ENCODE data around the gene ARHGAP42. TPM values are rescaled to one million over a fixed set of nuclear protein-coding genes. Genes with fewer than 3 reads are reported as not detected.

The ARHGAP42 gene
- total RNA-seq, 2 experiments from 2014 or later, result not detected

DNA sequence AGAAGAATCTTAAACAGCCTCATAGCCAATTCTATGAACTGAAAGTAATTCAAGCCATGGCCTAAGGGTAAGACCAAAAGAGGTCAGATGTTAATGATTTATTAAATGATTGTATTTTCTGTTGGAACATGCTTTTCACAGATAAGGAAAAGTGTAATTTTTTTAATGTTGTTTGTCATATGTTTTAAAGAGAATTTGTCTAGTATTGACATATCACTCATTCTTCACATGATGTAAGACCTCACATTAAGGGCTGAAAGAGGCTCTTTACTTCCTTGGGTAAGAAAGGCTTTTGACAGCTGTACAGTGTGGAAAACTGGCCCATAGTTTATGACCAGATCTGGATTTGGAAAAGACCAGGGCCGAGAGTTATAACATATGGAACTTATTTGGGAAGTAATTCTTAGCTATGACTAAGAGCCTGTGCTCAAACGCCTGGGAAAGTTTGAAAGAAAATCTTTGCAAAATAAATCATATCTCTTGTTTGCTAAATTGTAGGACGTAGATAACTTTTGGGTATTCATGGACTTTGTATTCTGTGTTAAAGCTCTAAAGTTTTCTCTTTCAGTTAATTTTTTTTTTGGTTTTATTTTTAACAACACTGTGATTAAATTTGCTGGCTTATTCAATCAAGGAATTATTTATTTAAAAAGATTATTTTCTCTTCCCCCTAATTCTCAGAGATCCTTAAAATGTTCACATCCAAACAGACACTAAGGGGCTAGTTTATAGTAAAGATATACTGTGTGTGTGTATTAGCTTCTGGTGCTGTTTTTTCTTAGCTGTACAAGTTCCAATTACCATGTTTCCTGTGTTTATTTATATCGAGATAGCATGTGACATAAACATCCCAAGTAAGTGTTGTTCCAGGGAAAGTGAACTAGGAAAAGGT lies 162.2 kb downstream of the ARHGAP42 start:
- Mint-ChIP-seq H3K27ac (no peak overlapping the region), H3K4me1 (ENCODE audit: low read depth) (no peaks in the 10 kb centered on the region), H3K36me3 (no peaks in the 10 kb centered on the region), H3K4me3 (no peak overlapping the region), H3K9me3 (no peaks in the 10 kb centered on the region), H3K27me3 (no peaks in the 10 kb centered on the region)
- POLR2A ChIA-PET, result no interaction called here
- intact Hi-C loops (cut with micrococcal nuclease), result no loop called here
- no peak for DNase-seq
- CTCF ChIA-PET, result no interaction called here

DNA sequence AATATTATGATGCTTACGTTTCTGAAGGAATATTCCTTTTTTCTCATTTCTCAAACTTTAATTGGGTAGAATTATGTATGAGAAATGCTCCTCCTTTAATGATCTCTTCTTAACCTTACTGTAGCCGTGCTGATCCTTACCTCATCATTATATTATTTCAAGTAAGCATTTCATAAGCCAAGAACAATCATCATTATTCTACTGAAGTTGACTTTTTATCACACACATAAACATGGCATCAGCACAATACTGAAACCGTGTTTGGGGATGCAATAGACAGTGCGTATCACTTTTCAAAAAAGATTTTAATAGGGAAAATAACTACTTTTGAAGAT lies 162.8 kb downstream of the ARHGAP42 start:
- Mint-ChIP-seq H3K4me1 (ENCODE audit: low read depth) (no peaks in the 10 kb centered on the region), H3K27me3 (no peaks in the 10 kb centered on the region), H3K9me3 (no peaks in the 10 kb centered on the region), H3K27ac (no peak overlapping the region), H3K4me3 (no peak overlapping the region), H3K36me3 (no peaks in the 10 kb centered on the region)
- intact Hi-C loops (cut with micrococcal nuclease), result no loop called here
- ChIA-PET CTCF (no interaction called here), POLR2A (no interaction called here)
- no peak for DNase-seq

DNA sequence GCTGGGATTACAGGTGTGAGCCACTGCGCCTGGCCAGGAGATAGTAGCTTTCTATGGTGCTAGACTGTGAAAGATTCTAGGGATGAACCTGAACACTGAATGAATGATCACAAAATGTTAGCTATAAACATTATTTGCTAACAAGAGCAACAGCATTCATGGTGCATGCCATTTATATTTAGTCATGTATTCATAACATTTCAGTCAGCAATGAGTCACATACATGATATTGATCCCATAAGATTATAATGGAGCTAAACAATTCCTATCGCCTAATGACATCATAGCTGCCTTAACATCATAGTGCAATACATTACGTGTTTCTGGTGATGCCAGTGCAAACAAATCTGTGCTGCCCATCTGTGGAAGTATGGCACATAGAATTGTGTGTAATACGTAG lies 164.1 kb downstream of the ARHGAP42 start:
- H3K36me3 Mint-ChIP-seq, result no peaks in the 10 kb centered on the region

DNA sequence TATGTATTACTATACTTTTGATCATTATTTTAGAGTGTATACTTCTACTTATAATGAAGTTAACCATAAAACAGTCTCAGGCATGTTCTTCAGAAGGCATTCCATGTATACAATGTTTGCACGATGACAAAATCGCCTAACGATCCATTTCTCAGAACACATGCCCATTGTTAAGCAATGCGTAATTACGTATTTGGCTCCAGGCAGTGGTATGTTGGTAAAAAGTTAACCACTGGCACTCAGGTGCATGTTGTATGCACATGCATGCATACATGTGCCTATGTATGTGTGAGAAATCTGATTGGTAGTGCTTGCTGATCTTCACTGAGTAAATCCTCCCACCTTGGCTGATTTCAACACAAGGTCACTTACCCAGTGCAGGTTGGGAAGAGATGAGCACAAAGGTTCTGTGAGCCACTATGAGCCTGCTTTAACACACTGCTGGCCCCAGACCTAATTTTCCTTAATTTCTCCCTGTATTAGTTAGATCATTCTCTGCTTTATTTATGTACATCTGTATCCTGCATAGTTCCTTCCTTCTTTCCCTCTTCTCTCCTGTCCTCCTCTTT lies 164.6 kb downstream of the ARHGAP42 start:
- H3K27me3 Mint-ChIP-seq, result no peaks in the 10 kb centered on the region
- no peak for DNase-seq
- H3K27ac Mint-ChIP-seq, result no peak overlapping the region
- POLR2A ChIA-PET, result no interaction called here
- H3K4me3 Mint-ChIP-seq, result no peak overlapping the region
- CTCF ChIA-PET, result no interaction called here
- H3K36me3 Mint-ChIP-seq, result no peaks in the 10 kb centered on the region
- no peaks in the 10 kb centered on the region for H3K9me3 Mint-ChIP-seq
- intact Hi-C loops (cut with micrococcal nuclease), result no loop called here
- H3K4me1 Mint-ChIP-seq (ENCODE audit: low read depth), result no peaks in the 10 kb centered on the region

More for the DNA sequence above, 164.1 kb downstream of the ARHGAP42 start:
- Mint-ChIP-seq H3K27me3 (no peaks in the 10 kb centered on the region), H3K9me3 (no peaks in the 10 kb centered on the region), H3K27ac (no peak overlapping the region), H3K4me1 (ENCODE audit: low read depth) (no peaks in the 10 kb centered on the region), H3K4me3 (no peak overlapping the region)
- intact Hi-C loops (cut with micrococcal nuclease), result no loop called here
- POLR2A ChIA-PET, result no interaction called here
- CTCF ChIA-PET, result no interaction called here
- DNase-seq, result no peak

DNA sequence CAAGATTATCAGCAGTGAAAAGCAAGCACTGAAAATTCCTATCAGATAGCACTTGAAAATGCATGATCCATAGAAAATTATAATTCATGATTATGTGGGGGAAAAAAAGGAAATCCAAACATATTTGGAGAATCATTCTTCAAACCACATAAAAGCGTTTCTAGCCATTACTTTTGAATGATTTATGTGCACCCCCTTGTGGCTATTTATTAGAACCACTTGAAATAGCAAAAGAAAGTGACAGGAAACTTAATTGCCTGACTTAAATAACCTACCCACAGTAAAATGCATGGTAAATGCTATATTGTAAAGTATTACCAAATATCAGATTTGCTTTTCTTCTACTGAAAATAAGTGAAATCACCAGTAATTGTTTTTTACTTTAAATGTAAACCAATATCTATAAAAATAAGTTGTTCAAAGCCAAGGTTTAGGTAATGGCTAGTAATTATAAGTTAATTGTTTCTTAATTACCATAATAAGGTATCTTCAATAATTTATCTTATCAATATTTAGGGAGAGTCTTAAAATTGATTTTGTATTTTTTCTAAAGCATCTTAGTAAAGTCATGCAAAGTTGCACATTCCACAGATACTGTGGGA lies 168.5 kb downstream of the ARHGAP42 start:
- DNase-seq, result no peak
- no peaks in the 10 kb centered on the region for H3K27me3 Mint-ChIP-seq
- H3K4me1 Mint-ChIP-seq (ENCODE audit: low read depth), result no peaks in the 10 kb centered on the region
- ChIA-PET POLR2A (no interaction called here), CTCF (no interaction called here)
- intact Hi-C loops (cut with micrococcal nuclease), result no loop called here
- H3K4me3 Mint-ChIP-seq, result no peak overlapping the region
- no peak overlapping the region for H3K27ac Mint-ChIP-seq
- no peaks in the 10 kb centered on the region for H3K36me3 Mint-ChIP-seq
- H3K9me3 Mint-ChIP-seq, result no peaks in the 10 kb centered on the region

DNA sequence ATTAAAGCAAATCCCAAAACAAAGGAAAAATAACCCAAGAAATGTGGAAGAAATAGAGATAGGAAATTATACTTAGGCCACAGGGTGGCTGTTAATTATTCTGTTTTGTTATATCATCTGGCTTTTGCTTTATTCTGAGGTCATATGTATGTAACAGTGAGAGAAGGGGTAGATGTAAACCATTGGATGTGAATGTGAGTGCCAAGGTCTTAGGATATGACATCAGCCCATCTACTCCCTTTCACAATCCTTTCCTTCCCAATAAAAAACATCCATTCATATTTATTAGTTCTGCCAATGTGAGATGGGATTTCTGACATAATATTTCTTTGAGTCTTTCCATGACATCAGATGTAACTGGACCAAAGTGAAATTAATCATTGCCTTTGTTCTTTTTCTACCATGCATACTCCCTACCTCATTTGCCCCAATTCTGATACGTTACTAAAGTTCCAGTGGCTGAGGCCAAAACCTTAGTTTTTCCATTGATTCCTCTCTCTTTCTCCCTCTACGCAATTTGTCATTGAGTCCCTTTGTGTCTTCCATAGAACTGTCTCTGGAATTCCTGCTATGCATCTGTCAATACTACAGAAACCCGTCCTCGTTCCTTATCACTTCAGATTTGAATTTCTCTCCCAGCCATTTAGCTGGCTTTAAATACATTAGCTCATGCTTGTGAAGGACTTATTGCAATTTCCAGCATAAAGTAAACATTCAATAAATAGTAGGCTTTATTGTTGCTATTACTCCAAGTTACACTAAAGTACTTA lies 170.3 kb downstream of the ARHGAP42 start:
- H3K9me3 Mint-ChIP-seq, result no peaks in the 10 kb centered on the region
- no peak for DNase-seq
- no peak overlapping the region for H3K27ac Mint-ChIP-seq
- ChIA-PET CTCF (no interaction called here), POLR2A (interaction anchor here (0.6 kb wide), 1 partner anchor 20 kb away, joined by 3 read pairs; no protein-coding TSS in a partner anchor)
- no peaks in the 10 kb centered on the region for H3K4me1 Mint-ChIP-seq (ENCODE audit: low read depth)
- intact Hi-C loops (cut with micrococcal nuclease), result no loop called here
- no peaks in the 10 kb centered on the region for H3K36me3 Mint-ChIP-seq
- no peak overlapping the region for H3K4me3 Mint-ChIP-seq
- no peaks in the 10 kb centered on the region for H3K27me3 Mint-ChIP-seq

DNA sequence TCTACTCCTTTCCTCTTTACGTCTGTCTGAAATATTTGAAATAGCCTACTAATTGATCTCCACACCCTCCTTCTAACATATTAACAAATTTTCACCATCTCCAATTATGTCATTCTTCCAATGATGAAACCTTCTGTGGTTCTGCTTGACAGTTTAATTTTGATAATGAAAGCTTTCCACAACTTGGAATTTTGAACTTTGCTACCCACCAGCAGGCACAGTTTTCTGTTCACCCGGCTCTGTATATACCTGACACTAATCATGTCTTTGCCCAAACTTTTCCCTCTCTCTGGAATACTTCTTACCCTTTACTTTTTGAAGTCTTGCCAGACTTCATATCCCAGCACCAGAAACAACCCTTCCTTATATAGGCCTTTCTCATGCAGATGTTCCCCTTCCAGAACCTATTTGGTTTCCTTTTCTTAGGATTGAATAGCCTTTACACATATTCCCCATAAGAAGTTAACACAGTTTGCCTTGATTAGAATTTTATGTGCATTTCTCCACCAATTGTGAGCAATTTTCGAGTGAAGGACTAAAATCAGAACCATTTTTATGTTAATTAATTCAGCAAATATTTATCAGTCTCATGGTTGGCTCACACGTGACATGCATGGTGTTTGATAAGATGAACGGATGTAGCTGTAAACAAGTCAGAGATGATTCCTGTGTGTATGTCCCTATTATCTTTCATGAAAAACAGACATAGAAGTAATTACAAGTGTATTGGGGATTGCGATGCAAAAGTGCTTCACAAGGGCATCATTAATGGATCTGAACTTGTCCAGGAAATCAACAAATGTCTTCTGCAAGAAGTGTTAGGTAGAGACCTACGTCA lies 173.4 kb downstream of the ARHGAP42 start:
- Mint-ChIP-seq H3K27me3 (no peaks in the 10 kb centered on the region), H3K4me3 (no peak overlapping the region), H3K4me1 (ENCODE audit: low read depth) (no peaks in the 10 kb centered on the region), H3K36me3 (no peaks in the 10 kb centered on the region), H3K27ac (no peak overlapping the region), H3K9me3 (no peaks in the 10 kb centered on the region)
- intact Hi-C loops (cut with micrococcal nuclease), result no loop called here
- POLR2A ChIA-PET, result no interaction called here
- no peak for DNase-seq
- CTCF ChIA-PET, result interaction anchor here (0.6 kb wide), 1 partner anchor 1042 kb away, joined by 3 read pairs; no protein-coding TSS in a partner anchor

DNA sequence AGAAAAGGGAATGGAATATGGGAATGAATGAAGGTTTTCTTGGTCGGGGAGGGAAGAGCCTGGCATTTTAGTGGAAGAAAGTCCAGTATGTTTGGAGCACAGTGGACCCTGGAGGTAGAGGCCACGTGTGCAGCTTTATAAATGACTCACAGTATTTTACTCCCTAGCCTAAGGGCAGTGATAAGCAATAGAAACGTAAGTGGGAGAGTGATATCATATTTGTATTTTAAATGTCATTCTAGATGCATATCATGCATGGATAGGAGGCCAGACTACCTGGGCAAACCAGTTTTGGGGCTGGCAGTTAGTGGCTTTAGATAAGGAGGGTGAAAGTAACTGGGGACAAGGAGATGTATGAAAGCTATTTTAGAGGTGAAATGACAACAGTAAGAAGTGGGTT lies 174.1 kb downstream of the ARHGAP42 start:
- peaks cover 3% of the 10 kb centered on the region for H3K9me3 Mint-ChIP-seq
- no peak overlapping the region for H3K27ac Mint-ChIP-seq
- DNase-seq, result no peak
- H3K4me1 Mint-ChIP-seq (ENCODE audit: low read depth), result no peaks in the 10 kb centered on the region
- H3K27me3 Mint-ChIP-seq, result no peaks in the 10 kb centered on the region
- intact Hi-C loops (cut with micrococcal nuclease), result no loop called here
- H3K4me3 Mint-ChIP-seq, result no peak overlapping the region
- POLR2A ChIA-PET, result no interaction called here
- H3K36me3 Mint-ChIP-seq, result no peaks in the 10 kb centered on the region
- CTCF ChIA-PET, result no interaction called here

DNA sequence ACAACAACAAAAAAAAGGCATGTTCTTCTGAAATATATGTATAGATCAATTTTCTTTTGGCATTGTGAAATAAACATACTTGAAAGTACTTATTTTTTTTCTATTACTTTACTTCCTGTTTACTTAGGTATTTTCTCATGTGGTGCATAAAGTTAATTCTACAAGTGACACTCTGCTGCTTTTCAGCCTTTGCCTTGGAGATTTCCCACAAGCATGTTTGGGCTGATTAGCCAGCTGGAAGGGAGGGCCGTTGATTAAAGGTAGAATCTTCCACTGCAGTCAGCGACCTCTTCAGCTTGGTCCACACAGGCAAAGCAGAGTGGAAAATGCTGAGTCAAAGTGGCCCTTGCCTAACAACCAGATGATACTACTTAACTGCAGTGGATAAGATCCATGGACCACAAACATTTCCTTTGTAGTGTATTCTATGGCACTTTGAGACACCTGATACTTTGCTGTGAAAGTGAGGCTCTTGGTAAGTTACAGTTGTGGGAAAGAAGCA lies 176.0 kb downstream of the ARHGAP42 start:
- CTCF ChIA-PET, result no interaction called here
- no peaks in the 10 kb centered on the region for H3K36me3 Mint-ChIP-seq
- H3K4me3 Mint-ChIP-seq, result no peak overlapping the region
- H3K27ac Mint-ChIP-seq, result no peak overlapping the region
- no peaks in the 10 kb centered on the region for H3K27me3 Mint-ChIP-seq
- H3K4me1 Mint-ChIP-seq (ENCODE audit: low read depth), result no peaks in the 10 kb centered on the region
- H3K9me3 Mint-ChIP-seq, result peaks cover 5% of the 10 kb centered on the region
- POLR2A ChIA-PET, result no interaction called here
- intact Hi-C loops (cut with micrococcal nuclease), result no loop called here
- no peak for DNase-seq

DNA sequence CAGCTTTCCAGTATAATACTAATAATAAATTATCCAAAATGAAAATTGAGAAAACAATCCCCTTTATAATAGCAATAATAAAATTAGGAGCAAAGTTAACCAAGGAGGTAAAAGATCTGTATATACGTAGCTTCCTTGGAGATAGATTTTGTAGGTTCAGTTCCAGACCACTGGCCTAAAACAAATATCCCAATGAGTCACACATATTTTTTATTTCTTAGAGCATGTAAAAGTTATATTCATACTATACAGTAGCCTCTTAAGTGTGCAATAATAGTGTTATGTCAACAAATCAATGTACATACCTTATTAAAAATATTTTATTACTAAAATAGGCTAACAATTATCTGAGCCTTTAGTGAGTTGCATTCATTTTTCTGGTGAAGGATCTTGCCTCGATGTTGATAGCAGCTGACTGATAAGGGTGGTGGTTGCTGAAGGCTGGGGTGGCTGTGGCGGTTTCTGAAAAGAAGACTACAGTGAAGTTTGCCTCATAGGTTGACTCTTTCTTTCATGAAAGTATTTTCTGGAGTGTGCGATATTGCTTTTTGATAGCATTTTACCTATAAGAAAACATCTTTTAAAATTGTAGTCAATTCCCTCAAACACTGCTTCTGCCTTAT lies 178.5 kb downstream of the ARHGAP42 start:
- Mint-ChIP-seq H3K36me3 (no peaks in the 10 kb centered on the region), H3K4me1 (ENCODE audit: low read depth) (no peaks in the 10 kb centered on the region), H3K4me3 (no peak overlapping the region), H3K9me3 (peaks cover 5% of the 10 kb centered on the region), H3K27me3 (no peaks in the 10 kb centered on the region), H3K27ac (no peak overlapping the region)
- no peak for DNase-seq
- CTCF ChIA-PET, result no interaction called here
- intact Hi-C loops (cut with micrococcal nuclease), result no loop called here
- POLR2A ChIA-PET, result no interaction called here

DNA sequence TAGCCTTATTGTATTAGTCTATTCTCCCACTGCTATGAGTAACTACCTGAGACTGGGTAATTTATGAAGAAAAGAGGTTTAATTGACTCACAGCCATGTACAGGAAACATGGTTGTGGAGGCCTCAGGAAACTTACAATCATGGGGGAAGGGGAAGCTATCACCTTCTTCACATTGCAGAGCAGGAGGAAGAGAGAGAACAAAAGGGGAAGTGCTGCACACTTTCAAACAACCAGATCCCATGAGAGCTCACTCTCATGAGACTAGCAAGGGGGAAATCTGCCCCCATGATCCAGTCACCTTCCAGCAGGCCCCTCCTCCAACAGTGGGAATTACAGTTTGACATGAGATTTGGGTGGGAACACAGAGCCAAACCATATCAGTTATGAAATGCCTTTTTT lies 179.4 kb downstream of the ARHGAP42 start:
- H3K4me3 Mint-ChIP-seq, result no peak overlapping the region
- H3K36me3 Mint-ChIP-seq, result no peaks in the 10 kb centered on the region
- ChIA-PET CTCF (no interaction called here), POLR2A (no interaction called here)
- no peak overlapping the region for H3K27ac Mint-ChIP-seq
- DNase-seq, result no peak
- intact Hi-C loops (cut with micrococcal nuclease), result no loop called here
- H3K9me3 Mint-ChIP-seq, result peaks cover 5% of the 10 kb centered on the region
- no peaks in the 10 kb centered on the region for H3K4me1 Mint-ChIP-seq (ENCODE audit: low read depth)
- no peaks in the 10 kb centered on the region for H3K27me3 Mint-ChIP-seq
